ENCODE measurements around the gene PRSS56. TPM values are rescaled to one million over a fixed set of nuclear protein-coding genes. Genes with fewer than 3 reads are reported as not detected.
"Not testable (repeated sequence)": the region's sequence is repeated elsewhere in the genome, so short reads cannot be mapped to it uniquely, and the experiment has no call there.

PRSS56 gene
- total RNA-seq, 1 donor from 2014 or later = not detected

DNA sequence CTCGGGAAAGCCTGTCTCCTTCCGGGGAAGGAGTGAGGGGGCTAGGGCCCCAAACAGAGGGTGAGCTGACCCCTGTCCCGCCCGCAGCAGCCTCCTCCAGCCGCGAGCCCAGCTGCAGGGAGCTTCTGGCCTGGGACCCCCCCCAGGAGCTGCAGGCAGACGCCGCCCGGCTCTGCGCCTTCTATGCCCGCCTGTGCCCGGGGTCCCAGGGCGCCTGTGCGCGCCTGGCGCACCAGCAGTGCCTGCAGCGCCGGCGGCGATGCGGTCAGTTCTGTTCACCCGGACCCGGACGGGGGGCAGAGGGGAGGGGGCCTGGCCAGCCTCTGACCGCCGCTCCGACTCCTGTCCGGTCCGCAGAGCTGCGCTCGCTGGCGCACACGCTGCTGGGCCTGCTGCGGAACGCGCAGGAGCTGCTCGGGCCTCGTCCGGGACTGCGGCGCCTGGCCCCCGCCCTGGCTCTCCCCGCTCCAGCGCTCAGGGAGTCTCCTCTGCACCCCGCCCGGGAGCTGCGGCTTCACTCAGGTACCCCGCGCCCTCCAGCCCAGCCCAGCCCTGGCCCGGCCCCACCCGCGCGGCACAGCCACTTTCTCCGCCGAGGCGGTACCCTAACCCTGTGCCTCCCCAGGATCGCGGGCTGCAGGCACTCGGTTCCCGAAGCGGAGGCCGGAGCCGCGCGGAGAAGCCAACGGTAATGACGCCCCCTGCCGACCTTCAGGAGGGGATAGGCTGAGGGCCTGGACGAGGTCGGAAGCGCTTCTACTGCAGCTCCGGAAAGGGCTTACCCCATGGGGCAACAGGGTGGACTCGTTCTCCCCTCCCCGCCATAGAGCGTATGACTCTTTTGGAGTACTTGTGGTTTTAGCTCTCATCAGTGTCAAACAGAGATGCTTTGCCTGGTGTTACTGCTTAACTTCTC, 3.8 kb downstream of the PRSS56 start:
- DNase-seq (ENCODE audit: low spot score) (no peak), ATAC-seq (peak; percentile 40)

DNA sequence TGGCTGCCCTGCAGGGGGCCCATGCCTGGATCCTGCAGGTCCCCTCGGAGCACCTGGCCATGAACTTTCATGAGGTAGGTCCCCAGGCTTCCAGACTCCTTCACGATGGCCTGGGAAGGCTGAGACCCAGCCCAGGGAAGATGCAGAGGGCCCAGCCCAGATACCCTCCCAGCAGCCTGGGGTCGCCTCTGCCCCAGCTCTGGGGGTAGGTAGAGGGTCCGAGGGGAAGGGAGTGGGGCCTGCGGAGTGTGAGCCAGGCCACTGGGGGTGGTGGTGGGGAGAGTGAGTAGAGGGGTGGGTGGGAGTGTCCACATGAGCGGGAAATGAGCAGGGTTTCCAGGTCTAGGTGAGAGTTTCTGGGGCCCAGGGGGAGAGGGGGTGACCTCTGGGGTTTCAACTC, 4.6 kb downstream of the PRSS56 start:
- no peak for DNase-seq (ENCODE audit: low spot score)
- no peak for ATAC-seq

DNA sequence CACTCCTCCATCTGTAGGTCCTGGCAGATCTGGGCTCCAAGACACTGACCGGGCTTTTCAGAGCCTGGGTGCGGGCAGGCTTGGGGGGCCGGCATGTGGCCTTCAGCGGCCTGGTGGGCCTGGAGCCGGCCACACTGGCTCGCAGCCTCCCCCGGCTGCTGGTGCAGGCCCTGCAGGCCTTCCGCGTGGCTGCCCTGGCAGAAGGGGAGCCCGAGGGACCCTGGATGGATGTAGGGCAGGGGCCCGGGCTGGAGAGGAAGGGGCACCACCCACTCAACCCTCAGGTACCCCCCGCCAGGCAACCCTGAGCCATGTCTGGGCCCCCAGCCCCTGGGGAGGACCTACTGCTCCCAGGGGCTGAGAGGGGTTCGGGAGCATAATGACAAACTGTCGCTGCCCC, 5.0 kb downstream of the PRSS56 start:
- DNase-seq (ENCODE audit: low spot score) (no peak), ATAC-seq (no peak)

DNA sequence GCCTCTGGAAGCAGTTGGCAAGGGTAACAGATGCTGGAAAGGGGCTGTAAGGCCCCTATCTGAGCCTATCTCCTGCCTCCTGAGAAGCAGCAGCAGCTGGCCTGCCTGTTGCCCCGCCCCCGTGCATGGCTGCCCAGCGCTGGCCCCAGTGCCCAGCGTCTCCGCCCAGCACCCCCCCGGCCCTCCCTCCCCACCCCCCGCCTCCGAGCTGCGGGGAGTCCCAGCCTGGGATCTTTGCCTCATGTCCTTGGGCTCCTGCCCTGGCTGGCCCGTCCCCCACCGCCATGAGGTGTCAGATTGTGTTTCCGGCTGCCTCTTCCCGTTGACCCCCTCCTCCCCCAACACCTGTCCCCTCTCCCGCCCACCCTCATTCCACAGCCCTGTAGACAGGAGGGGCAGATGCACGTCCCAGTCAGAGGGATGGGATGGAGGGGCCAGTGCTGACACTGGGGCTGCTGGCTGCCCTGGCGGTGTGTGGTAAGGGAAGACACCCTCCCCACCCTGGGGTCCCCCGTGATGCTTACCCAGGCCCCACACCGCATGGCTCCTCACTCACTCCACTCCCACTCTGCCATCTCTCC, 5.7 kb downstream of the PRSS56 start, which contains the start of gene CHRND:
TSS of gene CHRND (plus strand) at position 370 of the 581 bp plus-strand sequence. CDS start at position 426, 56 bp downstream.
- no peak for ATAC-seq
- no peak for DNase-seq (ENCODE audit: low spot score)

GRCh38 chr2:232526372-232526941, 6.3 kb downstream of the PRSS56 start:
- DNase-seq (ENCODE audit: low spot score) (no peak), ATAC-seq (no peak)

- ATAC-seq (no peak), DNase-seq (ENCODE audit: low spot score) (no peak)
These were observed 7.8 kb downstream of the PRSS56 start for GRCh38 chr2:232527905-232528470.

GRCh38 chr2:232528746-232529460, 8.7 kb downstream of the PRSS56 start:
- DNase-seq (ENCODE audit: low spot score) (no peak), ATAC-seq (no peak)

- ATAC-seq = no peak
- DNase-seq (ENCODE audit: low spot score) = no peak
These were observed 9.8 kb downstream of the PRSS56 start for GRCh38 chr2:232529806-232530547.

- ATAC-seq (no peak), DNase-seq (ENCODE audit: low spot score) (no peak)
These were observed 10.6 kb downstream of the PRSS56 start for GRCh38 chr2:232530626-232531260.

DNA sequence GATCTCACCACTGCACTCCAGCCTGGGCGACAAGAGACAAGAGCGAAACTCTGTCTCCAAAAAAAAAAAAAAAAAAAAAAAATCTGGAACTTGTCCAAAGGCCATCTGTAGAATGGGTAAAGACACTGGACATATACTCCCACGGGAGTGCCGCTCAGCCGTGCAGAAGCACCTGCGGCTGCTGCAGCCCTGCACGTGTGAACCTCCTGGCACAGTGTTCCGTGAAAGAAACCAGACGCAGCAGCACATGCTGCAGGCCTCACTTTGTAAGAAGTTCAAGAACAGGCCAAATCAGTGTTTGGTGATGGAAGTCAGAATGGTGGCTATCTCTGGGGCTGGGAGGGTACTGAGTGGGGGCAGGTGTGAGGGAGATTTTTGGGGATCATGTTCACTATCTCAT, 12.2 kb downstream of the PRSS56 start:
- DNase-seq (ENCODE audit: low spot score) = no peak
- ATAC-seq = no peak

DNA sequence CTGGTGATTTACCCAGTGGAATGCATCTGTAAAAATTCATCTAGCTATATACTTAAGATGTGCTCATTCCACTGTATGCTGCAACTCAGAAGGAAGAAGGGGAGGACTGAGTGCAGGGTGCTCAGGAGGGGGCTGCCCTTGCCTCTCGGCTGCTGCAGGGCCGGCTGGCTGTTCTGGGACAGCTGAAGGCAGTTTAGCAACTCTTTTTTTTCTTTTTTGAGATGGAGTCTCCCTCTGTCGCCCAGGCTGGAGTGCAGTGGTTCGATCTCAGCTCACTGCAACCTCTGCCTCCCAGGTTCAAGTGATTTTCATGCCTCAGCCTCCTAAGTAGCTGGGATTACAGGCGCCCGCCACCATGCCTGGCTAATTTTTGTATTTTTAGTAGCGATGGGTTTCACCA, 12.6 kb downstream of the PRSS56 start:
- not testable (repeated sequence) for DNase-seq (ENCODE audit: low spot score)

GRCh38 chr2:232533944-232534710, 13.9 kb downstream of the PRSS56 start:
- ATAC-seq = no peak
- DNase-seq (ENCODE audit: low spot score) = no peak

More for the DNA sequence above, 12.6 kb downstream of the PRSS56 start:
- ATAC-seq = not testable (repeated sequence)

- DNase-seq (ENCODE audit: low spot score) (no peak), ATAC-seq (no peak)
These were observed 14.9 kb downstream of the PRSS56 start for GRCh38 chr2:232534940-232535651.

DNA sequence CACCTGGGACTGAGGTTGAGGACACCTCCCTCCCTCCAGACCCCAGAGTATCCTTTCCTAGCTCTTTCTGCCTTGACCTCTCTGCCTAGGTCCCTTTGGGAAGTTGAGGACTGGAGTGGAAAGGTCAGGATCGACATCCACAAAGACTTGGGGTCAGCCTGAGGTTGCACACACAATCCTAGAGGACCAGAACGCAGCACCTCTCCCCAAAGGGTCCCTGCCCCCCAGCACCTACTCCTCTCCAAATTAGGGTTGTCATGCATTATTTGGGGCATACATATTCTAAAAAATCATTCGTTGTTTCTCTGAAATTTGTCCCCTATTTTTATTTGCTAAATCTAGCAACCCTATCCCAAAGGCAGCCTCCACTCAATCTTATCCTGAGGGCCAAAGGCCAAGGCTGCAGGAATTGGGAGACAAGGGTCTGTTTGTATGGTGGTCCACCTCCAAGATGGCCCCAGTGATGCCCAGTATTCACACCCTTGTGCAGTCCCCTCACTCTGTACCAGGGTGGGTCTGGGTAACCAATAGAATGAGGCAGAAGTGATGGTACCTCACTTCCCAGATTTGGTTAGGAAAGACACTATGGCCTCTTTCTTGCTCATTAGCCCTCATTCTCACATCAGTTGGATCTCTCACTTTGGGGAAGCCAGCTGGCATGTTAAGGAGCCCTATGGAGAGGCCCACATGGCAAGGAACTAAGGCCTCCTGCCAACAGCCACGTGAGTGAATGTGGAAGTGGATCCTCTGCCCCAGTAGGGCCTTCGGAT, 15.8 kb downstream of the PRSS56 start:
- ATAC-seq (no peak), DNase-seq (ENCODE audit: low spot score) (no peak)

- DNase-seq (ENCODE audit: low spot score) = no peak
- ATAC-seq = no peak
These were observed 16.9 kb downstream of the PRSS56 start for GRCh38 chr2:232537079-232537478.

DNA sequence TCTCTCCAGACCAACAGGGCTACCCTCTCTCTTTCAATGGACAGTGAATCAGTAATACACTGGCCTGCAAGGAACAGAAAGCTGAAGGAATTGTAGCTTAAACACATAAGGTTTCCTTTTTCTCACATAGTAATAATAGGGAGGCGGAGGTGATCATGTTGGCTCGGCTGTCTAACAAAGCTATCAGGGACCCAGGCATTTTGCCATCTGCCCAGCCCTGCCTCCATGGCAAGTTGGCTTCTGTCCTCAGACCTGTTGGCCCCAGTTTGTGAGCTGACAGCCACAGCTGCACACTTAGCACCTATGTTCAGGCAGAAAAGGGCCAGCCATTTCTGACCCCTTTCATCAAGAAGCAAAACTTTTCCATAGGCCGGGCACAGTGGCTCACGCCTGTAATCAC, 17.3 kb downstream of the PRSS56 start:
- DNase-seq (ENCODE audit: low spot score) = peak; percentile 65
- ATAC-seq = peak; percentile 78

DNA sequence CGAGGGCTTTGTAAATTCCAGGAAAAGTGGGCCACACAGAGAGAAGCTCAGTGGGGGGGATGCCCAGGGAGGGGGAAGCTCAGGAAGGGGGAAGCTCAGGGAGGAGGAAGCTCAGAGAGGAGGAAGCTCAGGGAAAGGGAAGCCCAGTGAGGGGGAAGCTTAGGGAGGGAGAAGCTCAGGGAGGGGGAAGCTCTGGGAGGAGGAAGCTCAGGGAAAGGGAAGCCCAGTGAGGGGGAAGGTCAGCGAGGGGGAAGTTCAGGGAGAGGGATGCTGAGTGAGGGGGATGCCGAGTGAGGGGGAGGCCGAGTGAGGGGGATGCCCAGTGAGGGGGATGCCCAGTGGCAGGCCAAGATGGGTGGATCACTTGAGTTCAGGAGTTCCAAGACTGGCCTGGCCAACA, 18.5 kb downstream of the PRSS56 start:
- DNase-seq (ENCODE audit: low spot score) (no peak), ATAC-seq (peak; percentile 33)
